Stimulated activated naive CD8-positive, alpha-beta T cell treated with anti-CD3 and anti-CD28 coated beads, Interleukin-15, Interleukin-2, amounts not matched to agents 100 ng/mL and 50 ng/mL, for 24 hours (primary cell): ENCODE data around the gene OOSP1.

Experiments
- H3K27ac Mint-ChIP-seq: one replicate; pipeline ENCODE4 v1.8.0; 2021; ENCODE audit warnings: mild to moderate bottlenecking, mixed read lengths
- H3K27me3 Mint-ChIP-seq: one replicate; pipeline ENCODE4 v1.8.0; 2021; ENCODE audit warnings: mixed read lengths
- H3K36me3 Mint-ChIP-seq: one replicate; pipeline ENCODE4 v1.8.0; 2021; ENCODE audit warnings: low read depth, mixed read lengths
- H3K4me1 Mint-ChIP-seq: one replicate; pipeline ENCODE4 v1.8.0; 2021; ENCODE audit warnings: low read depth, mixed read lengths
- H3K4me3 Mint-ChIP-seq: one replicate; pipeline ENCODE4 v1.8.0; 2021; ENCODE audit warnings: mild to moderate bottlenecking, mixed read lengths
- H3K9me3 Mint-ChIP-seq: one replicate; pipeline ENCODE4 v1.8.0; 2021; ENCODE audit warnings: mixed read lengths

Gene OOSP1

GRCh38 chr11:59943997-59944714 lies 5.9 kb downstream of the OOSP1 start:
- no peaks in the 10 kb centered on the region for H3K4me1 Mint-ChIP-seq
- H3K9me3 Mint-ChIP-seq, result no peaks in the 10 kb centered on the region
- no peak overlapping the region for H3K27ac Mint-ChIP-seq
- peaks cover 11% of the 10 kb centered on the region for H3K27me3 Mint-ChIP-seq
- H3K4me3 Mint-ChIP-seq, result no peak overlapping the region
- no peaks in the 10 kb centered on the region for H3K36me3 Mint-ChIP-seq

GRCh38 chr11:59944720-59945119 lies 6.5 kb downstream of the OOSP1 start:
- Mint-ChIP-seq H3K9me3 (no peaks in the 10 kb centered on the region), H3K27me3 (peaks cover 11% of the 10 kb centered on the region)

GRCh38 chr11:59953463-59954218 lies 15.4 kb downstream of the OOSP1 start:
- Mint-ChIP-seq H3K4me1 (no peaks in the 10 kb centered on the region), H3K9me3 (no peaks in the 10 kb centered on the region), H3K4me3 (no peak overlapping the region), H3K27ac (no peak overlapping the region), H3K27me3 (no peaks in the 10 kb centered on the region), H3K36me3 (no peaks in the 10 kb centered on the region)

More at GRCh38 chr11:59944720-59945119, 6.5 kb downstream of the OOSP1 start:
- no peak overlapping the region for H3K4me3 Mint-ChIP-seq
- H3K36me3 Mint-ChIP-seq, result no peaks in the 10 kb centered on the region
- no peaks in the 10 kb centered on the region for H3K4me1 Mint-ChIP-seq
- no peak overlapping the region for H3K27ac Mint-ChIP-seq

GRCh38 chr11:59954219-59954847 lies 16.1 kb downstream of the OOSP1 start:
- H3K4me3 Mint-ChIP-seq, result no peak overlapping the region
- no peaks in the 10 kb centered on the region for H3K9me3 Mint-ChIP-seq
- H3K36me3 Mint-ChIP-seq, result no peaks in the 10 kb centered on the region
- no peaks in the 10 kb centered on the region for H3K4me1 Mint-ChIP-seq
- no peak overlapping the region for H3K27ac Mint-ChIP-seq
- H3K27me3 Mint-ChIP-seq, result no peaks in the 10 kb centered on the region

- Mint-ChIP-seq H3K9me3 (no peaks in the 10 kb centered on the region), H3K27ac (no peak overlapping the region), H3K27me3 (peaks cover 3% of the 10 kb centered on the region), H3K4me1 (no peaks in the 10 kb centered on the region), H3K36me3 (no peaks in the 10 kb centered on the region), H3K4me3 (no peak overlapping the region)
Observed at GRCh38 chr11:59957094-59957493, 18.9 kb downstream of the OOSP1 start.

GRCh38 chr11:59960502-59961381 lies 22.5 kb downstream of the OOSP1 start:
- Mint-ChIP-seq H3K27ac (no peak overlapping the region), H3K36me3 (no peaks in the 10 kb centered on the region), H3K4me1 (no peaks in the 10 kb centered on the region), H3K4me3 (no peak overlapping the region), H3K9me3 (no peaks in the 10 kb centered on the region), H3K27me3 (peaks cover 8% of the 10 kb centered on the region)

DNA sequence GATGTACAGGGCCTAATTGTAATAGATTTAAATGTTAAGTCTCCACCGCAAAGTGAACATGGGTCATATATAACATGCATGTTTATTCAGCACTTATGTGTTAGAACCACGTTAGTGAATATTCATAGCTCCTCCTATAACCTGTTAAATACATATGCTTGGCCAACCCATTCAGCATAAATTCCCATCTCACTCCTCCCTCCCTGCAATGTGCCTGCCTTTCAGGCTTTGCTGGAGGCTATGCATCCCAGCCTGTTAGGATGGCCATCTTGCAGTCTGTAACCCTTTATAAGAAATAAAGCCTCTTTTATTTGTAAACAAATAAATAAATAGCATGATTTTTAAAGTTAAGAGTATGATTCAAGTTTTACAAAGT lies 23.9 kb downstream of the OOSP1 start:
- no peaks in the 10 kb centered on the region for H3K9me3 Mint-ChIP-seq
- H3K27me3 Mint-ChIP-seq, result peaks cover 8% of the 10 kb centered on the region
- no peak overlapping the region for H3K27ac Mint-ChIP-seq
- no peaks in the 10 kb centered on the region for H3K4me1 Mint-ChIP-seq
- H3K4me3 Mint-ChIP-seq, result no peak overlapping the region
- H3K36me3 Mint-ChIP-seq, result no peaks in the 10 kb centered on the region

GRCh38 chr11:59963733-59964132 lies 25.5 kb downstream of the OOSP1 start, which contains the start of gene OOSP4A:
OOSP4A (plus strand) TSS chr11:59964033; CDS start chr11:59964033, 0 bp downstream.
- H3K27ac Mint-ChIP-seq, result no peak within 1 kb of the TSS
- no peaks in the 10 kb centered on the region for H3K9me3 Mint-ChIP-seq
- peaks cover 8% of the 10 kb centered on the region for H3K27me3 Mint-ChIP-seq
- H3K4me1 Mint-ChIP-seq, result no peaks in the 10 kb centered on the region
- no peak within 1 kb of the TSS for H3K4me3 Mint-ChIP-seq
- no peaks in the 10 kb centered on the region for H3K36me3 Mint-ChIP-seq

- Mint-ChIP-seq H3K27me3 (peaks cover 4% of the 10 kb centered on the region), H3K36me3 (no peaks in the 10 kb centered on the region), H3K4me1 (no peaks in the 10 kb centered on the region), H3K9me3 (no peaks in the 10 kb centered on the region), H3K4me3 (no peak overlapping the region), H3K27ac (no peak overlapping the region)
Observed at GRCh38 chr11:59965424-59965823, 27.2 kb downstream of the OOSP1 start.

- Mint-ChIP-seq H3K9me3 (no peaks in the 10 kb centered on the region), H3K27me3 (peaks cover 4% of the 10 kb centered on the region), H3K36me3 (no peaks in the 10 kb centered on the region), H3K4me1 (no peaks in the 10 kb centered on the region), H3K27ac (no peak overlapping the region), H3K4me3 (no peak overlapping the region)
Observed at GRCh38 chr11:59966201-59966600, 28.0 kb downstream of the OOSP1 start.

DNA sequence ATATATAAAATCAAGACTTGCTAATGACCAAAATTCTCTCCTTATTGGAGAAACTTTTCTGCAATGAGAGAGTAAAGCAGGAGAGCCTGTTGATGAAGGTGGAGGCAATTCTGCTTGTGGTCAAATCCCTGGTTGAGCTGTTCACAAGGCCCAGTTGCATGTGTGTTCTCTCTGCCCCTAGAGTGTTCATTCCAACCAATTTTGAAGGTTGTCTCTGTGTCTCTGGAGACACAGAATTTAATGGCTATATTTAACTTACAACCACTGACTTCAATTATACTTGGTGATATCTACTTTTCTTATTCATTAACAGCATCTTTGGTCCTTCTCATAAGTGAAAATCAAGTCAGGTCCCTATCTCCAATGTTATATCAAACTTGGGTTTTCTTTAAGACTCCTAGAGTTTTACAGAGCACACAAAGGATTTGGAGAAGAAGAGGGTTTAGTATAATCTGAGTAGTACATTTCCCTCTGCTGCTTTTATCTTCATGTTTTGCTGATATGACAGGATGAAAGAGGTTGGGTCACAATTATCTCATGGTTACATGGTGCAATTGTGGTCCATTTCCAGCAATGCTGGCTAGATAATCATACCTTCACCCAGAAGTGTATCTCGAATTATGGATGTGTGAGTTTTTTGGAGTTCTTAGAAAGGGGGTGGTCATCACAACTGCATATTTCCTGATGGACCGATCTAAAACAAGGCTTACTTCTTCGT lies 29.6 kb downstream of the OOSP1 start:
- Mint-ChIP-seq H3K27me3 (peaks cover 4% of the 10 kb centered on the region), H3K4me3 (no peak overlapping the region), H3K9me3 (no peaks in the 10 kb centered on the region), H3K36me3 (no peaks in the 10 kb centered on the region), H3K4me1 (no peaks in the 10 kb centered on the region), H3K27ac (no peak overlapping the region)

GRCh38 chr11:59968395-59968783 lies 30.2 kb downstream of the OOSP1 start:
- no peaks in the 10 kb centered on the region for H3K36me3 Mint-ChIP-seq
- no peak overlapping the region for H3K27ac Mint-ChIP-seq
- H3K9me3 Mint-ChIP-seq, result no peaks in the 10 kb centered on the region
- H3K4me3 Mint-ChIP-seq, result no peak overlapping the region
- H3K4me1 Mint-ChIP-seq, result no peaks in the 10 kb centered on the region
- H3K27me3 Mint-ChIP-seq, result peaks cover 4% of the 10 kb centered on the region

DNA sequence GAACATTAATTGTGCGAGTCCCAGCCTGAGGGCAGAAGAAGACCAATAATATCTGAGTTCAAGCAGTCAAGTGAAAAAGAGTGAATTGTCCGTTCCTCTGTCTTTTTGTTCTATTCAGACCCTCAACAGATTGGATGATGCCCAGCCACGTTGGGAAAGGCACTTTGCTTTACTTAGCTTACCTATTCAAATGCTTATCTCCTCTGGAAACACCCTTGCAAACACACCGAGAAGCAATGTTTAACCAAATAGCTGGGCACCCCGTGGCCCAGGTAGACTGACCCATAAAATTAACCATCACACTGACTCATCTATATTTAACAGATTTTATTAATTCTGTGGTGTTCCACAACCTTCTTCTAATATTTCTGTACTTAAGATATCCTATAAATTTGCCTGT lies 34.9 kb downstream of the OOSP1 start:
- H3K4me1 Mint-ChIP-seq, result no peaks in the 10 kb centered on the region
- H3K36me3 Mint-ChIP-seq, result no peaks in the 10 kb centered on the region
- H3K9me3 Mint-ChIP-seq, result no peaks in the 10 kb centered on the region
- H3K27ac Mint-ChIP-seq, result no peak overlapping the region
- H3K4me3 Mint-ChIP-seq, result no peak overlapping the region
- H3K27me3 Mint-ChIP-seq, result no peaks in the 10 kb centered on the region

- no peaks in the 10 kb centered on the region for H3K4me1 Mint-ChIP-seq
- H3K36me3 Mint-ChIP-seq, result no peaks in the 10 kb centered on the region
Observed at GRCh38 chr11:59981106-59981770, 43.0 kb downstream of the OOSP1 start.

More at GRCh38 chr11:59981106-59981770, 43.0 kb downstream of the OOSP1 start:
- no peak overlapping the region for H3K4me3 Mint-ChIP-seq
- no peak overlapping the region for H3K27ac Mint-ChIP-seq
- peaks cover 21% of the 10 kb centered on the region for H3K27me3 Mint-ChIP-seq
- H3K9me3 Mint-ChIP-seq, result no peaks in the 10 kb centered on the region
